ENCODE results near the gene DNAI1. TPM values are rescaled to one million over a fixed set of nuclear protein-coding genes. Genes with fewer than 3 reads are reported as not detected.

The DNAI1 gene
- total and polyA plus RNA-seq, 2 of the 13 experiments (the other 11 are each of a cell fraction or from before 2014, with no cell fraction given), result not detected

- CTCF ChIA-PET (ENCODE audit: low intra/inter-chr PET ratio, low total read pairs), result no interaction called here
- H4K20me1 ChIP-seq (ENCODE audit: insufficient read depth, low read length), result peaks cover 2% of the 10 kb centered on the region; the same call in 1 of the 2 replicates
- H3K27ac ChIP-seq (ENCODE audit: extremely low read length, insufficient read depth, low read length), result no peak overlapping the region
- no peak for TF ChIP-seq SCMH1 (CRISPR knock-in tag; IDR thresholded peaks at IDR 0.05; ENCODE audit: borderline replicate concordance)
- TF ChIP-seq ZFYVE20 (CRISPR knock-in tag; IDR thresholded peaks at IDR 0.05; ENCODE audit: borderline replicate concordance, low read depth), result no peak
- no peak for TF ChIP-seq ZNF790 (CRISPR knock-in tag; IDR thresholded peaks at IDR 0.05; ENCODE audit: borderline replicate concordance)
- TF ChIP-seq ZNF318 (CRISPR knock-in tag; IDR thresholded peaks at IDR 0.05), result no peak
- no peak for TF ChIP-seq TFDP1 (CRISPR knock-in tag; IDR thresholded peaks at IDR 0.05; ENCODE audit: borderline replicate concordance)
- no peak for TF ChIP-seq ZBTB14 (CRISPR knock-in tag; IDR thresholded peaks at IDR 0.05)
- TF ChIP-seq CTCF (CRISPR knock-in tag; IDR thresholded peaks at IDR 0.05), result no peak
- TF ChIP-seq MTA3 (CRISPR knock-in tag; IDR thresholded peaks at IDR 0.05), result no peak
- no peak for TF ChIP-seq CBX2 (IDR thresholded peaks at IDR 0.05; ENCODE audit: low read depth, low read length)
- TF ChIP-seq CBX2 (CRISPR knock-in tag; IDR thresholded peaks at IDR 0.05; ENCODE audit: low read depth), result no peak
- no peak for TF ChIP-seq IRF2 (CRISPR knock-in tag; IDR thresholded peaks at IDR 0.05)
Measured at GRCh38 chr9:34558919-34559623, 100.5 kb downstream of the DNAI1 start.

More at GRCh38 chr9:34558919-34559623, 100.5 kb downstream of the DNAI1 start:
- Histone ChIP-seq H3K36me3 (replicated peaks in 1 of 2; ENCODE audit: control insufficient read depth in 1 of 2, insufficient read depth in 2 of 2, low read length in 2 of 2) (no peaks in the 10 kb centered on the region), H3K9me3 (ENCODE audit: low read length) (no peaks in the 10 kb centered on the region), H3K9ac (ENCODE audit: insufficient read depth, low read depth, low read length) (no peak overlapping the region), H3K27me3 (ENCODE audit: control insufficient read depth in 1 of 2, insufficient read depth in 2 of 2, low read length in 2 of 2) (peaks cover 1 to 50% of the 10 kb centered on the region in 2 experiments; a peak in 3 of 5 replicates), H2AFZ (ENCODE audit: low read length) (no peak overlapping the region), H3K4me3 (replicated peaks in 1 of 3; ENCODE audit: insufficient read depth in 1 of 3, low read depth in 2 of 3, low read length in 3 of 3) (peak overlapping the region in 1 of 3 experiments; percentile 44; a peak in 2 of 6 replicates), H3K79me2 (ENCODE audit: insufficient read depth, low read length) (no peaks in the 10 kb centered on the region), H3K4me2 (ENCODE audit: low read depth, low read length) (peak overlapping the region; percentile 63; the same call in 1 of the 2 replicates), H3K4me1 (ENCODE audit: insufficient read depth, low read length) (peaks cover 28% of the 10 kb centered on the region)
- 20% methylated on average over 2 of the region's 17 CpGs for WGBS (ENCODE audit: low lambda C conversion rate)
- POLR2A ChIA-PET, result no interaction called here
- no TSS peak for BruUV-seq (replicated peaks)
- DNase-seq (ENCODE audit: low spot score) (no peak), FAIRE-seq (no peak), ATAC-seq (peak; percentile 38)
- intact Hi-C loops (cut with micrococcal nuclease; ENCODE audit: unreplicated experiment), result no loop called here
- in situ Hi-C loops (cut with HindIII; ENCODE audit: extremely low pct_ligation_motif_present, low pct_unique_long_range_greater_than_20kb), result no loop called here

All from HepG2 (cell line).